Measurements from ENCODE around the gene COL20A1.

COL20A1 gene

DNA sequence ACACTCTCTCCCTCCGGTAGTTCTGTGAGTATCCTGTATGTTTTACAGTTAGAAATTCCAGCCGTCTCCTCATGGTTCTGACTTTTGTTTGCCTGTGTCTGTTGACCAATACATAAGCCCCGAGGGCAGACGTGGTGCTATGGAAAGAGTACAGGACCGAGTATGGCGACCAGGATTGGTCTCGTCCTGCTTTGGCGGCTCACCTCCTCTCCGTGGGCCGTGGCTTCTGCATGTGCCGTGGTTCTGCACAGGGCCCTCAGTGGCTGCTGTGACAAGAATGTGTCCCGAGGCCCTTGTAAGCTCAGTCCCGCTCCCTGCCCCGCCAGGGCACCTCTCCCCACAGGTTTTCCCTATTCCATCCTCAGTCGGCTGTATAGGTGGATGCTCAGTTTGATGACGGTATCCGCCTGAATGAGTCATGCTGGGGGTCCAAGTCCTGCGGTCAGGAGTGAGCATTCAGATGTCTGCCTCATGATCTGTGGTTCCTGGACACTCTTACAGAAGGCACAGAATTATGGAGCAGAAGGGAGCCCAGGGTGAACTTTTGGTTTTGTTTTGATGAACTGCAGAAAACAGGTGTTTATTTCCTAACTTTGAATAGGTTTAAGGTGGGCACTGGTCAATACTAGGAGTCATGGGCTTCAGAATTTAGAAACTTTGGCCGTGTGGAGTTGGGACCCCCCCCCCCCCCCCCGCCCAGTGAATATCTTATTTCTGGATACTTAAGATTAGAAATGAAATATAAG is 19.2 kb upstream of the COL20A1 start (continued):
- TF ChIP-seq, protein P1, sequence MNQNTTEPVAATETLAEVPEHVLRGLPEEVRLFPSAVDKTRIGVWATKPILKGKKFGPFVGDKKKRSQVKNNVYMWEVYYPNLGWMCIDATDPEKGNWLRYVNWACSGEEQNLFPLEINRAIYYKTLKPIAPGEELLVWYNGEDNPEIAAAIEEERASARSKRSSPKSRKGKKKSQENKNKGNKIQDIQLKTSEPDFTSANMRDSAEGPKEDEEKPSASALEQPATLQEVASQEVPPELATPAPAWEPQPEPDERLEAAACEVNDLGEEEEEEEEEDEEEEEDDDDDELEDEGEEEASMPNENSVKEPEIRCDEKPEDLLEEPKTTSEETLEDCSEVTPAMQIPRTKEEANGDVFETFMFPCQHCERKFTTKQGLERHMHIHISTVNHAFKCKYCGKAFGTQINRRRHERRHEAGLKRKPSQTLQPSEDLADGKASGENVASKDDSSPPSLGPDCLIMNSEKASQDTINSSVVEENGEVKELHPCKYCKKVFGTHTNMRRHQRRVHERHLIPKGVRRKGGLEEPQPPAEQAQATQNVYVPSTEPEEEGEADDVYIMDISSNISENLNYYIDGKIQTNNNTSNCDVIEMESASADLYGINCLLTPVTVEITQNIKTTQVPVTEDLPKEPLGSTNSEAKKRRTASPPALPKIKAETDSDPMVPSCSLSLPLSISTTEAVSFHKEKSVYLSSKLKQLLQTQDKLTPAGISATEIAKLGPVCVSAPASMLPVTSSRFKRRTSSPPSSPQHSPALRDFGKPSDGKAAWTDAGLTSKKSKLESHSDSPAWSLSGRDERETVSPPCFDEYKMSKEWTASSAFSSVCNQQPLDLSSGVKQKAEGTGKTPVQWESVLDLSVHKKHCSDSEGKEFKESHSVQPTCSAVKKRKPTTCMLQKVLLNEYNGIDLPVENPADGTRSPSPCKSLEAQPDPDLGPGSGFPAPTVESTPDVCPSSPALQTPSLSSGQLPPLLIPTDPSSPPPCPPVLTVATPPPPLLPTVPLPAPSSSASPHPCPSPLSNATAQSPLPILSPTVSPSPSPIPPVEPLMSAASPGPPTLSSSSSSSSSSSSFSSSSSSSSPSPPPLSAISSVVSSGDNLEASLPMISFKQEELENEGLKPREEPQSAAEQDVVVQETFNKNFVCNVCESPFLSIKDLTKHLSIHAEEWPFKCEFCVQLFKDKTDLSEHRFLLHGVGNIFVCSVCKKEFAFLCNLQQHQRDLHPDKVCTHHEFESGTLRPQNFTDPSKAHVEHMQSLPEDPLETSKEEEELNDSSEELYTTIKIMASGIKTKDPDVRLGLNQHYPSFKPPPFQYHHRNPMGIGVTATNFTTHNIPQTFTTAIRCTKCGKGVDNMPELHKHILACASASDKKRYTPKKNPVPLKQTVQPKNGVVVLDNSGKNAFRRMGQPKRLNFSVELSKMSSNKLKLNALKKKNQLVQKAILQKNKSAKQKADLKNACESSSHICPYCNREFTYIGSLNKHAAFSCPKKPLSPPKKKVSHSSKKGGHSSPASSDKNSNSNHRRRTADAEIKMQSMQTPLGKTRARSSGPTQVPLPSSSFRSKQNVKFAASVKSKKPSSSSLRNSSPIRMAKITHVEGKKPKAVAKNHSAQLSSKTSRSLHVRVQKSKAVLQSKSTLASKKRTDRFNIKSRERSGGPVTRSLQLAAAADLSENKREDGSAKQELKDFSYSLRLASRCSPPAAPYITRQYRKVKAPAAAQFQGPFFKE (tag by site-specific recombination; IDR thresholded peaks at IDR 0.05; ENCODE audit: borderline replicate concordance): no peak
- TF ChIP-seq, protein P2, sequence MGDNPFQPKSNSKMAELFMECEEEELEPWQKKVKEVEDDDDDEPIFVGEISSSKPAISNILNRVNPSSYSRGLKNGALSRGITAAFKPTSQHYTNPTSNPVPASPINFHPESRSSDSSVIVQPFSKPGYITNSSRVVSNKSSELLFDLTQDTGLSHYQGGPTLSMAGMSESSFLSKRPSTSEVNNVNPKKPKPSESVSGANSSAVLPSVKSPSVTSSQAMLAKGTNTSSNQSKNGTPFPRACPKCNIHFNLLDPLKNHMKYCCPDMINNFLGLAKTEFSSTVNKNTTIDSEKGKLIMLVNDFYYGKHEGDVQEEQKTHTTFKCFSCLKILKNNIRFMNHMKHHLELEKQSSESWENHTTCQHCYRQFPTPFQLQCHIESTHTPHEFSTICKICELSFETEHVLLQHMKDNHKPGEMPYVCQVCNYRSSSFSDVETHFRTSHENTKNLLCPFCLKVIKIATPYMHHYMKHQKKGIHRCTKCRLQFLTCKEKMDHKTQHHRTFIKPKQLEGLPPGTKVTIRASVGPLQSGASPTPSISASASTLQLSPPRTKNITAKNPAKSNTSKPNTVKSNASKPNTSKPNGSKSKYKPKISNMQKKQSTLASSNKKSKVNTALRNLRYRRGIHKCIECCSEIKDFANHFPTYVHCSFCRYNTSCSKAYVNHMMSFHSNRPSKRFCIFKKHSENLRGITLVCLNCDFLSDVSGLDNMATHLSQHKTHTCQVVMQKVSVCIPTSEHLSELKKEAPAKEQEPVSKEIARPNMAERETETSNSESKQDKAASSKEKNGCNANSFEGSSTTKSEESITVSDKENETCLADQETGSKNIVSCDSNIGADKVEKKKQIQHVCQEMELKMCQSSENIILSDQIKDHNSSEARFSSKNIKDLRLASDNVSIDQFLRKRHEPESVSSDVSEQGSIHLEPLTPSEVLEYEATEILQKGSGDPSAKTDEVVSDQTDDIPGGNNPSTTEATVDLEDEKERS (tag by site-specific recombination; IDR thresholded peaks at IDR 0.05): no peak
- TF ChIP-seq REPIN1 (tag by site-specific recombination; IDR thresholded peaks at IDR 0.05; ENCODE audit: low read depth): no peak
- TF ChIP-seq ZBTB20 (tag by site-specific recombination; IDR thresholded peaks at IDR 0.05): peak; percentile 94
- no peak for TF ChIP-seq ZNF248 (tag by site-specific recombination; IDR thresholded peaks at IDR 0.05)
- peak; percentile 11; the same call in 1 of the 2 replicates for TF ChIP-seq ZNF391 (tag by site-specific recombination; IDR thresholded peaks at IDR 0.05; ENCODE audit: borderline replicate concordance, low read depth)
- no peak for TF ChIP-seq KLF10 (tag by site-specific recombination; IDR thresholded peaks at IDR 0.05)
- peak; percentile 30 for TF ChIP-seq KLF8 (tag by site-specific recombination; IDR thresholded peaks at IDR 0.05)
- no peak for TF ChIP-seq ZNF571 (tag by site-specific recombination; IDR thresholded peaks at IDR 0.05)
- no peak for TF ChIP-seq HOXC10 (CRISPR knock-in tag; IDR thresholded peaks at IDR 0.05)
- peak; percentile 35; the same call in 1 of the 2 replicates for TF ChIP-seq ZIC2 (tag by site-specific recombination; IDR thresholded peaks at IDR 0.05)
- TF ChIP-seq, protein P3, sequence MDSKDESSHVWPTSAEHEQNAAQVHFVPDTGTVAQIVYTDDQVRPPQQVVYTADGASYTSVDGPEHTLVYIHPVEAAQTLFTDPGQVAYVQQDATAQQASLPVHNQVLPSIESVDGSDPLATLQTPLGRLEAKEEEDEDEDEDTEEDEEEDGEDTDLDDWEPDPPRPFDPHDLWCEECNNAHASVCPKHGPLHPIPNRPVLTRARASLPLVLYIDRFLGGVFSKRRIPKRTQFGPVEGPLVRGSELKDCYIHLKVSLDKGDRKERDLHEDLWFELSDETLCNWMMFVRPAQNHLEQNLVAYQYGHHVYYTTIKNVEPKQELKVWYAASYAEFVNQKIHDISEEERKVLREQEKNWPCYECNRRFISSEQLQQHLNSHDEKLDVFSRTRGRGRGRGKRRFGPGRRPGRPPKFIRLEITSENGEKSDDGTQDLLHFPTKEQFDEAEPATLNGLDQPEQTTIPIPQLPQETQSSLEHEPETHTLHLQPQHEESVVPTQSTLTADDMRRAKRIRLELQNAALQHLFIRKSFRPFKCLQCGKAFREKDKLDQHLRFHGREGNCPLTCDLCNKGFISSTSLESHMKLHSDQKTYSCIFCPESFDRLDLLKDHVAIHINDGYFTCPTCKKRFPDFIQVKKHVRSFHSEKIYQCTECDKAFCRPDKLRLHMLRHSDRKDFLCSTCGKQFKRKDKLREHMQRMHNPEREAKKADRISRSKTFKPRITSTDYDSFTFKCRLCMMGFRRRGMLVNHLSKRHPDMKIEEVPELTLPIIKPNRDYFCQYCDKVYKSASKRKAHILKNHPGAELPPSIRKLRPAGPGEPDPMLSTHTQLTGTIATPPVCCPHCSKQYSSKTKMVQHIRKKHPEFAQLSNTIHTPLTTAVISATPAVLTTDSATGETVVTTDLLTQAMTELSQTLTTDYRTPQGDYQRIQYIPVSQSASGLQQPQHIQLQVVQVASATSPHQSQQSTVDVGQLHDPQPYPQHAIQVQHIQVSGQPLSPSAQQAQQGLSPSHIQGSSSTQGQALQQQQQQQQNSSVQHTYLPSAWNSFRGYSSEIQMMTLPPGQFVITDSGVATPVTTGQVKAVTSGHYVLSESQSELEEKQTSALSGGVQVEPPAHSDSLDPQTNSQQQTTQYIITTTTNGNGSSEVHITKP (tag by site-specific recombination; IDR thresholded peaks at IDR 0.05): peak; percentile 67
- TF ChIP-seq, protein P4, sequence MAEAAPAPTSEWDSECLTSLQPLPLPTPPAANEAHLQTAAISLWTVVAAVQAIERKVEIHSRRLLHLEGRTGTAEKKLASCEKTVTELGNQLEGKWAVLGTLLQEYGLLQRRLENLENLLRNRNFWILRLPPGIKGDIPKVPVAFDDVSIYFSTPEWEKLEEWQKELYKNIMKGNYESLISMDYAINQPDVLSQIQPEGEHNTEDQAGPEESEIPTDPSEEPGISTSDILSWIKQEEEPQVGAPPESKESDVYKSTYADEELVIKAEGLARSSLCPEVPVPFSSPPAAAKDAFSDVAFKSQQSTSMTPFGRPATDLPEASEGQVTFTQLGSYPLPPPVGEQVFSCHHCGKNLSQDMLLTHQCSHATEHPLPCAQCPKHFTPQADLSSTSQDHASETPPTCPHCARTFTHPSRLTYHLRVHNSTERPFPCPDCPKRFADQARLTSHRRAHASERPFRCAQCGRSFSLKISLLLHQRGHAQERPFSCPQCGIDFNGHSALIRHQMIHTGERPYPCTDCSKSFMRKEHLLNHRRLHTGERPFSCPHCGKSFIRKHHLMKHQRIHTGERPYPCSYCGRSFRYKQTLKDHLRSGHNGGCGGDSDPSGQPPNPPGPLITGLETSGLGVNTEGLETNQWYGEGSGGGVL (tag by site-specific recombination; IDR thresholded peaks at IDR 0.05): no peak
- no peak for TF ChIP-seq ZNF521 (tag by site-specific recombination; IDR thresholded peaks at IDR 0.05)
- TF ChIP-seq SP2 (tag by site-specific recombination; IDR thresholded peaks at IDR 0.05): 0 out of 2 replicates have a peak, but pooled peaks have one; percentile 35
- no peak for TF ChIP-seq ZNF548 (tag by site-specific recombination; IDR thresholded peaks at IDR 0.05)
- TF ChIP-seq ZNF366 (tag by site-specific recombination; conservative IDR thresholded peaks at IDR 0.05): peak; percentile 52; the same call in 1 of the 2 replicates
- TF ChIP-seq GLIS1 (tag by site-specific recombination; IDR thresholded peaks at IDR 0.05): peak; percentile 38
- TF ChIP-seq, protein P5, sequence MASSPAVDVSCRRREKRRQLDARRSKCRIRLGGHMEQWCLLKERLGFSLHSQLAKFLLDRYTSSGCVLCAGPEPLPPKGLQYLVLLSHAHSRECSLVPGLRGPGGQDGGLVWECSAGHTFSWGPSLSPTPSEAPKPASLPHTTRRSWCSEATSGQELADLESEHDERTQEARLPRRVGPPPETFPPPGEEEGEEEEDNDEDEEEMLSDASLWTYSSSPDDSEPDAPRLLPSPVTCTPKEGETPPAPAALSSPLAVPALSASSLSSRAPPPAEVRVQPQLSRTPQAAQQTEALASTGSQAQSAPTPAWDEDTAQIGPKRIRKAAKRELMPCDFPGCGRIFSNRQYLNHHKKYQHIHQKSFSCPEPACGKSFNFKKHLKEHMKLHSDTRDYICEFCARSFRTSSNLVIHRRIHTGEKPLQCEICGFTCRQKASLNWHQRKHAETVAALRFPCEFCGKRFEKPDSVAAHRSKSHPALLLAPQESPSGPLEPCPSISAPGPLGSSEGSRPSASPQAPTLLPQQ (tag by site-specific recombination; IDR thresholded peaks at IDR 0.05): 0 out of 2 replicates have a peak, but pooled peaks have one; percentile 24
- TF ChIP-seq ZNF777 (tag by site-specific recombination; IDR thresholded peaks at IDR 0.05; ENCODE audit: borderline replicate concordance): no peak
- no peak for TF ChIP-seq ZNF354C (tag by site-specific recombination; IDR thresholded peaks at IDR 0.05; ENCODE audit: borderline replicate concordance, low read depth)

Measured in HEK293 (cell line).